K562 (cell line): ENCODE results near the gene BANK1.

Experiments
- EHMT2 ChIP-seq: fragments of 450-650 bp; IDR thresholded peaks from 2 replicates; pipeline ENCODE4 v1.6.1; 2018; ENCODE audit warnings: antibody characterized with exemption
- KDM1A ChIP-seq, 2 experiments: fragments of 450-650 bp; IDR thresholded peaks; 2 replicates each; pipeline ENCODE4 v1.6.1; 2016; ENCODE audit warnings: mild to moderate bottlenecking in 2 of 2
- NFRKB ChIP-seq: fragments of 450-650 bp; IDR thresholded peaks from 2 replicates; pipeline ENCODE4 v1.6.1; 2016; ENCODE audit warnings: low read depth
- SMARCC2 ChIP-seq: fragments of 450-650 bp; IDR thresholded peaks from 2 replicates; pipeline ENCODE4 v1.6.1; 2017; ENCODE audit warnings: antibody characterized with exemption, moderate library complexity, mild to moderate bottlenecking, low read depth
- TAF1 ChIP-seq: IDR thresholded peaks from 2 replicates; pipeline ENCODE4 v1.6.1; 2011; ENCODE audit warnings: mild to moderate bottlenecking, low read length, moderate library complexity; ENCODE audit not compliant: insufficient read depth, control insufficient read depth, severe bottlenecking; ENCODE audit errors: extremely low read depth
- ZBTB8A ChIP-seq: fragments of 450-650 bp; IDR thresholded peaks from 2 replicates; pipeline ENCODE4 v1.6.1; 2018; ENCODE audit warnings: mild to moderate bottlenecking, moderate library complexity; ENCODE audit not compliant: partially characterized antibody
- ZNF263 ChIP-seq: sonication (generic); formaldehyde crosslinking; IDR thresholded peaks from 2 replicates; pipeline ENCODE4 v1.8.0; 2022; ENCODE audit warnings: mild to moderate bottlenecking, missing genetic modification reagents, borderline replicate concordance
- TF ChIP-seq, protein P1 (sequence below), 3 experiments: IDR thresholded peaks in 2 of 3; conservative IDR thresholded peaks in 1 of 3; 2 replicates each; pipeline ENCODE4 v1.5.1; 2011 to 2012; ENCODE audit warnings: low read length in 3 of 3, mild to moderate bottlenecking in 3 of 3, control low read depth in 2 of 3, improper control_type of control experiment in 1 of 3, inconsistent platforms in 1 of 3, low read depth in 1 of 3, mixed read lengths in 1 of 3, moderate library complexity in 1 of 3; ENCODE audit not compliant: insufficient read depth in 2 of 3
- TF ChIP-seq, protein P2 (sequence below), 2 experiments: fragments of 450-650 bp in 1 of 2; sonication (generic) in 1 of 2; formaldehyde crosslinking in 1 of 2; IDR thresholded peaks; 2 replicates each; pipeline versions ENCODE4 v1.7.1 to v1.9.0; 2016 to 2022; ENCODE audit warnings: inconsistent platforms in 1 of 2, mild to moderate bottlenecking in 1 of 2, missing genetic modification reagents in 1 of 2

DNA sequence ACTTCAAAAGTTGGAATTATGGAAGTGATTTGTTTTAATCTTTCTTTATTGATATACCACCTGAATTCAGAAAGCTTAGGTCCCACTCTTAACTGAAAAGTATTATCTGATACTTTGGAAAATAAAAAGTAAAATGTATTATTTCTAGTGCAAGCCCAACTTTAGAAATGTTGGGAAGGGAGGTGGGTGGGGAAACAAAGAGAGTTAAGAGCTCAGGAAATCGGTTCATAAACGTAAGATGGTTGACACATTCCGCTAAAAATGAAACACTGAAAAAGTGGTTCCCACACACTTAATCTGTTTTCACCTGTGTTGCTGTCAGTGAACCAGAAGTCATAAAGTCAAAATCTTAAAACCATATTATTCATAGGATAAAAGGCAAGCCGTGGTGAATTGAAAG is 237.4 kb downstream of the BANK1 start:
- no peak for TF ChIP-seq ZNF263 (CRISPR knock-in tag)
- no peak for TF ChIP-seq TAF1
- TF ChIP-seq NFRKB = no peak
- TF ChIP-seq ZBTB8A = no peak
- TF ChIP-seq, protein P1, sequence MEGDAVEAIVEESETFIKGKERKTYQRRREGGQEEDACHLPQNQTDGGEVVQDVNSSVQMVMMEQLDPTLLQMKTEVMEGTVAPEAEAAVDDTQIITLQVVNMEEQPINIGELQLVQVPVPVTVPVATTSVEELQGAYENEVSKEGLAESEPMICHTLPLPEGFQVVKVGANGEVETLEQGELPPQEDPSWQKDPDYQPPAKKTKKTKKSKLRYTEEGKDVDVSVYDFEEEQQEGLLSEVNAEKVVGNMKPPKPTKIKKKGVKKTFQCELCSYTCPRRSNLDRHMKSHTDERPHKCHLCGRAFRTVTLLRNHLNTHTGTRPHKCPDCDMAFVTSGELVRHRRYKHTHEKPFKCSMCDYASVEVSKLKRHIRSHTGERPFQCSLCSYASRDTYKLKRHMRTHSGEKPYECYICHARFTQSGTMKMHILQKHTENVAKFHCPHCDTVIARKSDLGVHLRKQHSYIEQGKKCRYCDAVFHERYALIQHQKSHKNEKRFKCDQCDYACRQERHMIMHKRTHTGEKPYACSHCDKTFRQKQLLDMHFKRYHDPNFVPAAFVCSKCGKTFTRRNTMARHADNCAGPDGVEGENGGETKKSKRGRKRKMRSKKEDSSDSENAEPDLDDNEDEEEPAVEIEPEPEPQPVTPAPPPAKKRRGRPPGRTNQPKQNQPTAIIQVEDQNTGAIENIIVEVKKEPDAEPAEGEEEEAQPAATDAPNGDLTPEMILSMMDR (IDR thresholded peaks at IDR 0.05 in 2 of 3, conservative IDR thresholded peaks at IDR 0.05 in 1 of 3; ENCODE audit: insufficient read depth in 2 of 3, low read depth in 1 of 3, low read length in 3 of 3) = no peak
- TF ChIP-seq KDM1A (IDR thresholded peaks at IDR 0.05) = no peak
- TF ChIP-seq SMARCC2 = no peak
- TF ChIP-seq, protein P2, sequence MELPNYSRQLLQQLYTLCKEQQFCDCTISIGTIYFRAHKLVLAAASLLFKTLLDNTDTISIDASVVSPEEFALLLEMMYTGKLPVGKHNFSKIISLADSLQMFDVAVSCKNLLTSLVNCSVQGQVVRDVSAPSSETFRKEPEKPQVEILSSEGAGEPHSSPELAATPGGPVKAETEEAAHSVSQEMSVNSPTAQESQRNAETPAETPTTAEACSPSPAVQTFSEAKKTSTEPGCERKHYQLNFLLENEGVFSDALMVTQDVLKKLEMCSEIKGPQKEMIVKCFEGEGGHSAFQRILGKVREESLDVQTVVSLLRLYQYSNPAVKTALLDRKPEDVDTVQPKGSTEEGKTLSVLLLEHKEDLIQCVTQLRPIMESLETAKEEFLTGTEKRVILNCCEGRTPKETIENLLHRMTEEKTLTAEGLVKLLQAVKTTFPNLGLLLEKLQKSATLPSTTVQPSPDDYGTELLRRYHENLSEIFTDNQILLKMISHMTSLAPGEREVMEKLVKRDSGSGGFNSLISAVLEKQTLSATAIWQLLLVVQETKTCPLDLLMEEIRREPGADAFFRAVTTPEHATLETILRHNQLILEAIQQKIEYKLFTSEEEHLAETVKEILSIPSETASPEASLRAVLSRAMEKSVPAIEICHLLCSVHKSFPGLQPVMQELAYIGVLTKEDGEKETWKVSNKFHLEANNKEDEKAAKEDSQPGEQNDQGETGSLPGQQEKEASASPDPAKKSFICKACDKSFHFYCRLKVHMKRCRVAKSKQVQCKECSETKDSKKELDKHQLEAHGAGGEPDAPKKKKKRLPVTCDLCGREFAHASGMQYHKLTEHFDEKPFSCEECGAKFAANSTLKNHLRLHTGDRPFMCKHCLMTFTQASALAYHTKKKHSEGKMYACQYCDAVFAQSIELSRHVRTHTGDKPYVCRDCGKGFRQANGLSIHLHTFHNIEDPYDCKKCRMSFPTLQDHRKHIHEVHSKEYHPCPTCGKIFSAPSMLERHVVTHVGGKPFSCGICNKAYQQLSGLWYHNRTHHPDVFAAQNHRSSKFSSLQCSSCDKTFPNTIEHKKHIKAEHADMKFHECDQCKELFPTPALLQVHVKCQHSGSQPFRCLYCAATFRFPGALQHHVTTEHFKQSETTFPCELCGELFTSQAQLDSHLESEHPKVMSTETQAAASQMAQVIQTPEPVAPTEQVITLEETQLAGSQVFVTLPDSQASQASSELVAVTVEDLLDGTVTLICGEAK (IDR thresholded peaks at IDR 0.05) = no peak
- TF ChIP-seq, protein P2 (CRISPR knock-in tag; IDR thresholded peaks at IDR 0.05) = no peak
- no peak for TF ChIP-seq EHMT2
